ENCODE measurements around the gene KHSRP.
"Not testable (repeated sequence)": the region's sequence is repeated elsewhere in the genome, so short reads cannot be mapped to it uniquely, and the experiment has no call there.

KHSRP gene

GRCh38 chr19:6450166-6450565, 25.6 kb upstream of the KHSRP start:
- no peak for DNase-seq (ENCODE audit: low read depth)

GRCh38 chr19:6448045-6448444, 23.4 kb upstream of the KHSRP start:
- DNase-seq (ENCODE audit: low read depth), result no peak

- no peak for DNase-seq (ENCODE audit: low read depth)
These were observed 21.8 kb upstream of the KHSRP start for GRCh38 chr19:6446452-6446851.

- no peak for DNase-seq (ENCODE audit: low read depth)
These were observed 19.4 kb upstream of the KHSRP start for GRCh38 chr19:6443986-6444385.

GRCh38 chr19:6442087-6442688, 17.6 kb upstream of the KHSRP start:
- no peak for DNase-seq (ENCODE audit: low read depth)

- no peak for DNase-seq (ENCODE audit: low read depth)
These were observed 16.3 kb upstream of the KHSRP start for GRCh38 chr19:6440905-6441304.

GRCh38 chr19:6439743-6440142, 15.1 kb upstream of the KHSRP start:
- no peak for DNase-seq (ENCODE audit: low read depth)

- no peak for DNase-seq (ENCODE audit: low read depth)
These were observed 9.1 kb upstream of the KHSRP start, which contains the start of gene SLC25A41 for GRCh38 chr19:6433663-6434062. Gene SLC25A41, minus strand, starts transcription at chr19:6433763. Its CDS starts 70 bp downstream, at chr19:6433693.

- no peak for DNase-seq (ENCODE audit: low read depth)
These were observed 8.6 kb upstream of the KHSRP start for GRCh38 chr19:6433165-6433564.

- no peak for DNase-seq (ENCODE audit: low read depth)
These were observed 7.3 kb upstream of the KHSRP start for GRCh38 chr19:6431891-6432290.

GRCh38 chr19:6429419-6430221, 5.0 kb upstream of the KHSRP start:
- no peak for DNase-seq (ENCODE audit: low read depth)

GRCh38 chr19:6428692-6429418, 4.2 kb upstream of the KHSRP start:
- not testable (repeated sequence) for DNase-seq (ENCODE audit: low read depth)

- no peak for DNase-seq (ENCODE audit: low read depth)
These were observed 2.5 kb upstream of the KHSRP start for GRCh38 chr19:6427131-6427530.

GRCh38 chr19:6425732-6426620, 1.4 kb upstream of the KHSRP start:
- DNase-seq (ENCODE audit: low read depth), result no peak

- DNase-seq (ENCODE audit: low read depth), result peak; percentile 97
These were observed 524 bp upstream of the KHSRP start for GRCh38 chr19:6424939-6425731.

- no peak for DNase-seq (ENCODE audit: low read depth)
These were observed 964 bp downstream of the KHSRP start for GRCh38 chr19:6423499-6424194.

GRCh38 chr19:6421075-6422014, 3.3 kb downstream of the KHSRP start:
- no peak for DNase-seq (ENCODE audit: low read depth)

GRCh38 chr19:6418562-6418932, 6.1 kb downstream of the KHSRP start:
- no peak for DNase-seq (ENCODE audit: low read depth)

Data from stimulated activated CD8-positive, alpha-beta memory T cell treated with anti-CD3 and anti-CD28 coated beads, Interleukin-7, amount 100 ng/mL, for 24 hours (primary cell).